ENCODE measurements around the gene BANF2.

The BANF2 gene

DNA sequence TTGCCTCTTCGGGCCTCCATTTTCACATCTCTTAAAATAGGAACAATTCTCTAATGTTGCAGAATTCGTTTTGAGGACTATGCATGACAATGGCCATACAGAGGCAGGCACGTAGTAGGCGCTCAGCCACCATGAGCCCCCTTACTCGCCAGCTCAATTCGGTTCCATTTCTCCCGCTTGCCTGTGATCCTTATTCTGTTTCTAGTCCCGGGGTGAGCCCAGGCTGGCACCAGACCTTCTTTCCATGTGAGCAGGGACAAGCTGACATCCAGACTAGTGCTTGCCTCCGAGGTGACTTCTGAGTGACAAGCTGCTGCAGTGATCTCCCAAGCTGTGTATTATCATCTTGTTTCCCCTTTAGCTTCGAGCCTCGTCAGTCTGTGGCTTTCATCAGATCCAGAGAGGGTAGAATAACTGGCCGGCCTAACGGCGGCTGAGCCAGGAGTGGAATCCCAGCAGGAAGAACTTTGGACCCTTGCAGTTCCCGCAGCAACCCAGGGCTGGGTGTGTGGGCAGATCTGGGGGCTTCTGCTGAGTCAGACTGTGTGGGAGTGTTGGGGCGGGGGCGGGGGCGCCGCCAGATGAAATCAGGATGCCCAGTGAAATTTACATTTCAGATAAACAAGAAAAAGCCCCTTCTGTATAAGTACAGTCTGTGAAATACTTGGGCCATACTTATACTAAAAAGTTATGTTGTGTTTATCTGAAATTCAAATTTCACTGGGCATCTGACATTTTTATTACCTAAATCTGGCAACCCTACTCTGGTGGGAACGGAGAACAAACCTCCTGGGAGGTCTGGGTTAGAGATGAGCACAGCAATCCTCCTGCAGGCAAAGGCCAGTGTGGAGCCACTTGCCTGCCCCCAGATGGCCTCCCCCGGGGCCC lies 10.9 kb downstream of the BANF2 start:
- no peak for DNase-seq

DNA sequence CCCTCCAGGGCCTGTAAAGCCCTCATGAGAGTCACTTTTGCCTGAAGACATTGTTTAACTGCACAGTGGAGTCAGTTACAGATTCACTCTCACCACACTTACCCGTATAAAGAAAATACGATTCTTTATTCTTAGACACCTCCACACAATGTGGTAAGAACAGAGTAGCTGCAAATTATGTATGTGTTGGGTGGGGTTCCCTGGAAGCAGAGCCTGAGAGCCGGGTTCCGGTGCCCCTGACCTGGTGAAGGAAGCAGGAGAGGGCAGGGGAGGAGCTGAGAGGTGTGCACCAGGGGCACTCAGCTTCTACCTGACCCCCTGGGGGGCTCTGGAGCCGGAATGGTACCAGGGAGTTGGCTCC lies 11.5 kb downstream of the BANF2 start:
- no peak for DNase-seq

DNA sequence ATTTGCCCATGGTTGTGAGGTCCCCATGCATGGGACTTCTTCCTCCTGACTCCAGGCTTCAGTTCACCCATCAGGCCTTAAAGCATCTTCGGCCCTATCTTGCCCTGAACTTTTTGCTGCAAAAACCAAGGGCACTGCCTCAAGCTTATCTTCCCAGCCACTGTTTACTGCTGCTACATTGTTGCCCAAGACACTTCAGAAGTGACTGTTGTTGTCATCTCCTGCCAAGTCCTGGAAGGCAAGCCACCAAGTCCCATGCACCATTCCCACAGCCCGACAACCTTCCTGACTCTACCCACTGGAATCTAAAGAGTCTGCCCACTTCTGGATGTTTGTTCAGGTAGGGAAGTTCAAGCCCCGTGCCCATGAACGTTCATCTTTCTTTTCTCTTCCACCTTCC lies 12.4 kb downstream of the BANF2 start:
- no peak for DNase-seq

DNA sequence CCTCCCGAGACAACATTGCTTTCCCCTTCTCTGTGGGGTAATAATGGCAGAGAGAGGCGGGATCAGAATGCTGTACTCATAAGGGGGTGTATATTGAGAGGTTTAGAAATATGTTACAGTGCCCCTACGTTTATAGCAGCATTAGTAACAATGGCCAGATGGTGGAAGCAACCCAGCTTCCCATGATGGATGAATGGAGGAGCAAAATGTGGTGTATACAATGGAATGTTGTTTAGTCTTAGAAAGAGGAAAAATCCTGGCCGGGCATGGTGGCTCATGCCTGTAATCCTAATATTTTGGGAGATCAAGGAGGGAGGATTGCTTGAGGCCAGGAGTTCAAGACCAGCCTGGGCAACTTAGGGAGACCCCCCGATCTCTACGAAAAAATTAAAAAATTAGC lies 12.9 kb downstream of the BANF2 start:
- DNase-seq: no peak

DNA sequence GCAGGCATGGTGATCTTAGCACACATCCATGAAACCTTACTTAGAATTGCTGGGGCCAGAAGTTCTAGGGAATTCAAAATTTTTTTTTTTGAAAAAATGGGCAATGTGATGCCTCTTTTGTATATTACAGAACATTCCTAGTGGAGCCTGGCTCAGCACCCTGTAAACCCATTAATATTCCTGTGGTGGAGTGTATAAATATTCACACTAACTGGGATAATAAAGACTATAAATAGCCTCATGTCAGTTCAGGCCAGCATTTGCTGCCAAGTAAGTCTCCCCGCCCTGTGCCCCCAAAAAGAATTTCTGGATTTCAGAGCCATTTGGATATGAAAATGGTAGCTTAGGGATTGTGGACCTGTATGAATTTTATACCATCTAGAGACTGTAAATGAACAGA lies 14.8 kb downstream of the BANF2 start:
- no peak for DNase-seq

DNA sequence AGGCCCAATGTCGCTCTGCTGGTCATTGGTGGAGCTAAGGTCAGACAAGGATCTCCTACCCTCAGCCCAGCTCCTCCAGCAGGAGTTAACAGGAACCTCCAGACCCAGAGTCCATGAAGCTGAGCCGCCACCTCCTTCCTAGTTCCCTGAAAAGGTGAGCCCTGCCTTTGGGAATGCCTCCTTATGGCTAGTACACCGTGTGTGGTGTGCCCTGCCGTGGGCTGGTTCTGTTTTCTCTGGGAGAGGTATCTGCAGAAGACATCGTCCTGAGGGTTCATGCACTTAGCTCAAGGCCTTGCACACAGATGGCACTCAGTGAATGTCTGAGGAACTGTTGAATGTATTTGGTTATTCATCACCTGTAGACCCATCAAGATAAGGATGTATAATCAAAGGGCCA lies 15.3 kb downstream of the BANF2 start:
- DNase-seq: no peak

DNA sequence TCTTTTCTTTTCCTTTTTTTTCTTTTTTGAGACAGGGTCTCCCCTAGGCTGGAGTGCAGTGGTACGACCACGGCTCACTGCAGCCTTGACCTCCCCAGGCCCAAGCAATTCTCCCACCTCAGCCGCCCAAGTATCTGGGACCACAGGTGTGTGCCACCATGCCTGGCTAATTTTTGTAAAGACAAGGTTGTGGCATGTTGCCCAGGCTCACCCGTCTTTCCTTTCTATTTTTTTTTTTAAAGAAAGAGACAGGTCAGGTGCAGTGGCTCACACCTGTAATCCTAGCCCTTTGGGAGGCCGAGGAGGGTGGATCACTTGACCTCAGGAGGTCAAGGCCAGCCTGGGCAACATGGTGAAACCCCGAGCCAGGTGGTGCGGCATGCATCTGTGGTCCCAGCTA lies 16.6 kb downstream of the BANF2 start:
- no peak for DNase-seq

DNA sequence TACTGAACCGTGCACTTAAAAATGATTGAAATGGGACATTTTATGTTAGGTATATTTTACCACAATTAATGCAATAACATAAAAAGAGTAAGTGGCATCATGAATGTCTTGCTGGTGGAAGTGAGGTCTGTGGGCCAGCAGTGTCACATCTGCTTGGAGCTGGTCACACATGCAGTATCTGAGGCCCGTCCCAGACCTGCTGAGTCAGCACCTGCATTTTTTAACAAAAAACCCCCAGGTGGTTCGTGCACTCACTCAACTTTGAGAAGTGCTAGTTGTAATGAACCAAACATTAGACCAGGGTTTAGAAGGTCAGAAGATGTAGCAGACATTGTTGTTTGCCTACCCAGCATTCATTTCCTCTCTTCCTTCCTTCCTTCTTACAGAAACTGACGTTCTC lies 21.0 kb downstream of the BANF2 start:
- DNase-seq: no peak

DNA sequence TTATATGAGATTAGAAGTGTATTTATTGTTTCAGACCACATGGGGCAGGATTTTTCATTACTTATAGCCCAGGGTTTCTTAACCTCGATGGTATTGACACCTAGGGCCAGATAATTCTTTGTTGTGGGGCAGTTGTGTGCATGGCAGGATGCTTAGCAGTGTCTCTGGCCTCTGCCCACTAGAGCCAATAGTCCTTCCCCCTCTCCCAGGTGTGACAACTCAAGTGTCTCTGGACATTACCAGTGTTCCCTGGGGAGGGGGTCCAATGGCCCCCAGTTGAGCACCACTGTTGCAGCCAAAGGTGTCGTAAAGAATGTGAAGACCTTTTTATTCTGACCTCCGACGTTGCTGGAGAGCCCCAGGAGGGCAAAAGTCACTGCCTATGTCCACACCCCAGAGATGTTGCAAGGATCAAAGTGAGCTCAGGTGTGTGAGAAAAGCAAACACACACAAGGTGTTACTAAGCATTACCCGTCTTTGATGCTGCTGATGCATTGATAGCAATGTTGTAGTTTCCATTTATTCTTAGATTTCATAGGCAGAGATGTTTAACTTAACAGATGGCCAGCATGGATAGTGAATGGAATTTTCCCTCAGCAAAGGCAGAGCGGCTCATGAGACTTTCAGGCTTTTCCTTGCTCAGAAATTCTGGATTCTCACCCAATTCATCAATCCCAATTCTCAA lies 22.2 kb downstream of the BANF2 start:
- DNase-seq: no peak

DNA sequence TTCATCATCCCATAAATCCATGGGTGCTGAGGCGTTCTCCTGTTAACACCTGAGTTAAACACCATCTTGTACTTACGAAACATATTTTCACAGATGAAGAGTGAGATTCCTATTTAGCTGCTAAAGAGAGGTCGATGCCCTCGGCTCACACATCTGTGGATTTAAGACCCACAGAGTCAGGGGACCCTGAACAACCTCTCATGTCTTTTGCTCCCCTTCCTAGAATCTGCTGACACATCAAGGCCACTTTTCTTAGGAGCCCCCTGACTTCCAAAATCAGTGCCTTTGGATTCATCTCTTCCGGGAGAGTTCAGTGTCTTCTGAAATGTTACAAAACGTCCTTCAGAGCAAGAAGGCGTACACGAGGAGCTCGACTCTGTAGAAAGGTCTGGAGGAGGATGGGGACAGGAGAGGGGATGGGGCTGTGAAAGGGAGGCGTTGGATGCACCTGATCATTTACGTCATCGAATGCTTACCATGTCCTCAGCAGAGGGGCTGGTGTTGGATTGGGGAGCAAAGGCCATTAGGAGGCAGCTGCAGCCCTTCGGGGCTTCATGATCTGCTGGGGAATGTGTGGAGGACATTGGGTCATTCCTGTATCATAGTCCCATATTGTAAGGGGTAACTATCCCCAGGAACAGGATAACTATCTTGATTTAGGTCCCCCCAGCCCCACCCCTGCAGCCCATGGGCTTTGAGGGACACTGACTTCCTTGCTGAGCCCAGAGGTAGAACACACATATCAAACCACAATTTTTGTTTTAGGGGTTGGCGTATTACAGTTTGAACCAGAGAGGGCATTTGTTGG lies 22.9 kb downstream of the BANF2 start:
- no peak for DNase-seq

DNA sequence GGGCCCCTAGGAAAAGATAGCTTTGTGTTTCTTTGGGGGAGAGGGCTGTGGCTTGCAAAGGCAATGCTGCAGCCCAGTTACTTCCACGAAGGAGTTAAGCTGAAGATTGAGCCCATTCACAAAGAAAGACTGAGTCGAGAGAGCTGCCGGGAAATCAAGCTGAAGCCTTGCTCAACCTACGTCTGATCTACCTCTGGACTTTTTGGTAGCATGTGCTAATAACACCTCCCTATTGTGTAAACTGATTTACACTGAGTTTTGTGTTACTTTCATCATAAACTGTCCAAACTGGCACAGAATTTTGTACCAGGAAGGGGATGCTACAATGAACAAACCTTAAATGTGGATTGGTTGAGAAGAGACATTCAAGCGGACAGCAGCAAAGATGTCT lies 23.5 kb downstream of the BANF2 start:
- no peak for DNase-seq

DNA sequence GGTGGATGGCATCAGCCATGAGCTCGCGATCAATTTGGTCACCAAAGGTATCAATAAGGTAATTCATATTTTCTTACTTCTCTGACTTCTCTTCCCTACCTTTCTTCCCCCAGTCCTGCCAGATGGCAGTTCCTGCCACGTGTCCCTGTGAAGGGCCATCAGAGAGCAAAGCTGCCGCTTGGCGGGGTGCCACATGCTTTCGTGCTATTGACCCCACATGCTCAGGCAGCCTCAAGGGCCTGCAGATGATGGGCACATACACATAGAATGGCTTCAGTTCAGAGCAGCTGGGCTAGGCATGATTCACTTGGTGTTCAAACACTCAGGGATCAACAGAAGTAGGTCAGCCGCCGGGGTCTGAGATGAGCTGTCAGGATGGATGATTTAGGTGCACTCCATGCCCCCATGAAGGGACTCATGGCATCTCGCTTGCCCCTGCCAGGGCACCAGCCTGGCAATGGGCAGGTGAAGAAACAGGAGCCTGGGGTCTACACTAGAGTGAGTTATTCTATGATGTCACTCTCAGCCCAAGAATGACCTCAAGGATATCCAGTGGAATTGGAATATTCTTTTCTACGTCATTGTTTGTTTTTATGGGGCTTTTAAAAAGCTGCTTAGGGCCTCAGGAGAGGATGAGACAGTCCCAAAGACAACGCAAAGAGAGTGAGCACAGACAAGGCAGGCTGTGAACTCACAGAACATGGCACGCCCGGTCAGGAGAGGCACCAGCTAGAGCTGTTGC lies 25.5 kb downstream of the BANF2 start:
- DNase-seq: peak; percentile 65 to 90 (median 84)

DNA sequence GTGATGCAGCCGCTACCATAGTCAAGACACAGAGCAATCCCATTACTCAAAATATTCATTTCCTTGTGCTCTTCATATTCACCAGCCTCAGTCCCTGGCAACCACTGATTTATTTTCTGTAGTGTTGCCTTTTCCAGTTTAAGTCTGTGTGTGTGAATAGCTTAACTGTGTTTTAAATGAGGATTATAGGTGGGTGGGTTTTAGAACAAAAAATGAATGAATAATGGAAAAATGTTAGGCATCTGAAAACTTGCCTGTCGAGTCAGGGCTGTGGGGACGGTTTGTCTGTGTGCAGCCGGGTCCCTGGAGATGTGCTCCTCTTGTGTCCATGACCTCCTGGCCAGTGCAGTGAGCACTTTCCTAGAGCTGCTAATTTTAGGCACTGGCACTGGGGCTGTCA lies 27.1 kb downstream of the BANF2 start:
- no peak for DNase-seq

DNA sequence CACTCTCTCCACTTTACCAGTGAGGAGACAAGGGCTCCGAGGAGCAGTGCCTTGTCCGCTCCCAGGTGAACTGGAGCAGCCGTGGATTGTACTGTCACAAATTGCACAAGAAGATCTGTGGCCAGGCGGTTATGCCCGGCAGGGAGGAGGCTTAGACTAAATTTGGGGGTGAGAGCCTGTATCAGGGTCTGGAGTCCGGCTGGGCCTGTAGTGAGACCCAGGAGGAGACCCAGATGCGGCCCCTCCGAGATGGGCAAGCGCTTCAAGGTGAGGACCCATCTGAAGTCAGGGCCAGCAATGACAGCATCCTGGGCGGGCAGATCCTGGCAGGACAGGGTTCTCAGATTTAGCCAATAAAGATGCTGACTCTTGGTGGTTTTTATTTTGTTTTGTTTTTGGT lies 27.6 kb downstream of the BANF2 start:
- no peak for DNase-seq

DNA sequence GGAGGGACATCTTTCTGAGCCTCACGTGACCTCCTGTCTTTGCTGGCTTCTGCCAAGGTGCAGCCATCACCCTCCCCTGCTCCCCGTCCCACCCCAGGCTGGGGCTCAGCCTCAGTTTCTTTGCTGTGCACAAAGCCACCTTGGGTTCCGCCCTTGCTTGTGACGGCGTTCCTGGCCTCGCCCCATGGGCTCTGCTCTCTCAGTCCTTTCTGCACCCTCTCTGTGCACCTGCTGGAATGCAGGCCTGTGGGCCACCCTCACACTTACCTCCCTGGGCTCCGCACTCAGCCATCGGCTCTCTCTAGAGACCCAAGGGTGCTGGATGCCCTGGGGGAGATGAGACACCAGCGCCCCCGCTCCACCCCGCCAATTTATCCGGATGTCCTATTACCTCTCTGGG lies 28.3 kb downstream of the BANF2 start:
- DNase-seq: no peak

DNA sequence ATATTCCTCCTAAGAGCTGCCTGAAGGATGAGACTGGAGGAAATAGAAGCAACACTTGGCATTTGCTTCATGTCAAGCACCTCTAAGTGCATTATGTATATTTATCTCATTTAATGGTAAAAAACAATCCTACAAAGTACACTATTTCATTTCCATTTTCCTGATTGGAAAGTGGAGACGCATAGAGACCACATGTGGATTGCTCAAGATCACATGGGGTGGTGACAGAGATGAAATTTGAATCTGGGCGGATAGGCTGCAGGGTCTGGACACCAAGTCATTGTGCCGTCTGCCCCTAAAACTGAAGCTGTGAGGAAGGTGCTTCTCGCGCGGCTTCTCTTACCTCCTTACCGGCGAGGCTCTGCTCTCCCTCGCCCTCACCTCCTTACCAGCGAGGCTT lies 30.3 kb downstream of the BANF2 start:
- no peak for DNase-seq

DNA sequence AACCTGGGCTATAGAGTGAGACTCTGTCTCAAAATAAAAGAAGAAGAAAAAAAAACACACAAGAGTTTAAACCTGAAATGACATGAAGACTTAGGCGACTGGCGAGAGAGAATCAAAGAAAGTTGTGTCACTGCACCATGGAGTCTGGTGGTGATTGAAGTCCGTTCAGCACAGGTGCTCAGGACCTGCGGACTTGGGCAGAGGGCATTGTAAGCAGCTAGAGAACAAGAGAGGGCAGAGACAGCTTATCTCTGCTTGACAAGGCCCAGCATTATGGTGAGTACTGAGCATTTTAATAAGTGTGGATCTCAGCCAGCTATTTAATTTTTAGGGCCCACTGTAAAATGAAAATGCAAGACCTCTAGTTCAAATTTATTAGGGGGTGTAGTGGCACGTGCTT lies 31.5 kb downstream of the BANF2 start:
- DNase-seq: no peak

DNA sequence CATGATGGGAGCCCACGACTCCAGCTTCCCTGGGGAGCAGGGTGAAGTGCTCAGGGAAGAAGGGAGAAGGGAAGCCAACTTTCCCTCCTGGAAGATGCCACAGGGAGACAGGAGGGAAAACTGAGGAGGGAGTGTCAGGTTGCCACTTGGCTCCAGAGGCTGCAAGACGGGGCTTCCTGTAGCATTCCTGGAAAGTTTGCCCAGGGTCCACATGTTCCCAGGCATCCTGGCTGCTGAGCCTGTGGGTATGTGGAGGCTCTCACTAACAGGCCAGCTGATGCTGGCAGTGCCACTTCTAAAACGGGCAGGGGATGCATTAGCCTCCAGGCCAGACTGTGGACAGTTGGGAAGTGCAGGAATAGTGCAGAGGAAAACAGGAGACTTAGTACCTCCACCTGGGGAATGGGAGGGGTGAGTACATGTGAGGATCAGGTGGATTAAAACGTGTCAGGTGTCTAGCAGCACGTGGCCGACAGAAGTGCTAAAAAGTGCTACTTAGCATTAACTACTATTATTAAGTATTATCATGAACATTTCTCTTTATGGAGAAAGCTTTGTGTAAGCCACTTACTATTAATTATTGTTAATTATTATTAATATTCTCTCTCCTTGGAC lies 33.2 kb downstream of the BANF2 start:
- peak in 1 of 3 experiments; percentile 36 for DNase-seq

DNA sequence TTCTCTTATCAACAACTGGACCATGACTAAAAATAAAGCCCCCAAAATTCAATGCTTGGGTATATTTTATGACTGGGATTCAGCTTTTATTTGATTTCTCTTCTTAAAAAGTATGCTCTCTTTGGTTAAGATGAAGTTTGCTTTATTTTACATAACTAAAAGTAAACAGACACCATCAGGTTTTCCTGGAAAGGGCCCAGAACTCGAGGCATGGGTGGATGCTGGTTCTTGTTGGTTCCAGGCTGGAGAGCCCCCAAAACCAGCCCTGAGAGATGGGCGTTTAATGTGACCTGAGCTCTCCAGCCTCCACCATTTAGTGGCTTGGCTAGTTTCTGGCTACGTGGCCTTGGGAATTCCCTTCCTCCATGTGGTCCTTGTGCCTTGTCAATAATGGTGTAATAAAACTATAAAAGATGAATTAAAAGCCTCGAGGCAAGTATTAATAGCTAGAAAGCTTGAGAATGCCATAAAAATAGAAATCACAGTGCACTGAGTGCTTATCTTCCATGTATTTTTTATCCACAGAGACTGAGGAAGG lies 34.1 kb downstream of the BANF2 start:
- no peak for DNase-seq

DNA sequence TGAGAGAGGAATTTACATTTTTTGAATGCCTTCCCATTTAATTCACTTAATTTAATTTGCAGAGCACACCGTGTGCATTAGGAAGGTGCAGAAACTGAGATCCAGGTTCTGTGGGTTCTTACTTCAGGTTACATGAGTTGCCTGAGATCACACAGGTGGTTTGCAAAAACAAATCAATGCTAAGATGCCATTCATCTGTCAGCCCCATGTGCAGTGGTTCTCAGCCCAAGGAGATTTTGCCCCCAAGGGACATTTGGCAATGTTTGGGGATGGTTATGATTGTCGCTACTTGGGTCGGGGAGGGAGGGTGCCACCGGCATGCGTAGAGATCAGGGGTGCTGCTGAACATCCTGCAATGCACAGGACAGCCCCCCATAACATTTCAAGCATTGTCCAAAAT lies 34.6 kb downstream of the BANF2 start:
- DNase-seq: no peak

DNA sequence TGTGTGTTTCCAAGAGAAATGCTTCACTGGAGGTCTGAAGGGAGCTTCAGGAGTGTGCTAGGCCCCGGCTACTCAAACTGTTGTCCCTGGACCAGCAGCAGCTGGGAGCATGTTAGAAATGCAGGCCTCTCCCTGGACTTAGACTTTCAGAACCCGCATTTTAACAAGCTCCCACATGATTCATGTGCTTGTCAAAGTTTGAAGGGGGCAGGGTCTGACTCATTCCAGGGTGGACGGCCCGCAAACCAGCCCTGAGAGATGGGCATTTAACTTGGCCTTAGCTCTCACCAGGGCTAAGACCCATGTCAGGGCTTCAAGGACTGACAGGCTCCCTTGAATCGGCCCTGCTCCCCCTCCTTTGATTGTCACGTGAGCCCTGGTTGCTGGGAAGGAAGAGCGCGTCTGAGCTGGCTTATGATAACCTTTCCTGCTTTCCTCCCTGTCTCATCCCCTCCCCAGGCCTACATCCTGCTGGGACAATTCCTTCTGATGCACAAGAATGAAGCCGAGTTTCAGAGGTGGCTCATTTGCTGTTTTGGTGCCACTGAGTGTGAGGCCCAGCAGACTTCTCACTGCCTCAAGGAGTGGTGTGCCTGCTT lies 35.5 kb downstream of the BANF2 start:
- DNase-seq: no peak
